HPDE6-E6E7 (cell line): ENCODE measurements around the gene XAB2.

ENCODE experiments used
- DNase-seq: peaks from one replicate; pipeline ENCODE4 v3.0.0; 2011; ENCODE audit warnings: missing footprints; ENCODE audit errors: extremely low spot score

The XAB2 gene

GRCh38 chr19:7632340-7633203 lies 3.2 kb upstream of the XAB2 start:
- DNase-seq = no peak

- no peak for DNase-seq
Observed at GRCh38 chr19:7631577-7631976, 2.2 kb upstream of the XAB2 start.

- no peak for DNase-seq
Observed at GRCh38 chr19:7628589-7629311, 595 bp downstream of the XAB2 start.

GRCh38 chr19:7627166-7627565 lies 2.2 kb downstream of the XAB2 start:
- DNase-seq = no peak

GRCh38 chr19:7625763-7626372 lies 3.5 kb downstream of the XAB2 start:
- DNase-seq = no peak

- no peak for DNase-seq
Observed at GRCh38 chr19:7624810-7625209, 4.5 kb downstream of the XAB2 start.

GRCh38 chr19:7623725-7624603 lies 5.4 kb downstream of the XAB2 start:
- no peak for DNase-seq

GRCh38 chr19:7622933-7623685 lies 6.2 kb downstream of the XAB2 start:
- no peak for DNase-seq

GRCh38 chr19:7620442-7621412 lies 8.6 kb downstream of the XAB2 start:
- DNase-seq = no peak

GRCh38 chr19:7619671-7620441 lies 9.5 kb downstream of the XAB2 start:
- DNase-seq = no peak

GRCh38 chr19:7618771-7619510 lies 10.4 kb downstream of the XAB2 start:
- peak; percentile 50 for DNase-seq

- no peak for DNase-seq
Observed at GRCh38 chr19:7618348-7618747, 11.0 kb downstream of the XAB2 start.

GRCh38 chr19:7617735-7618134 lies 11.6 kb downstream of the XAB2 start:
- no peak for DNase-seq

GRCh38 chr19:7617172-7617571 lies 12.2 kb downstream of the XAB2 start:
- no peak for DNase-seq

GRCh38 chr19:7614859-7615741 lies 14.2 kb downstream of the XAB2 start:
- no peak for DNase-seq

- DNase-seq = no peak
Observed at GRCh38 chr19:7612282-7613274, 16.8 kb downstream of the XAB2 start.
